Stimulated activated CD8-positive, alpha-beta memory T cell treated with anti-CD3 and anti-CD28 coated beads, Interleukin-12 subunit alpha, Interleukin-12 subunit beta, amount 100 ng/mL, for 1 hour (primary cell): Measurements from ENCODE around the gene CBLN3.
A peak's percentile ranks its signal among the peaks of the same experiment; 100 is the strongest.
"Not testable (repeated sequence)": the region's sequence is repeated elsewhere in the genome, so short reads cannot be mapped to it uniquely, and the experiment has no call there.

Source experiments
- DNase-seq: peaks from one replicate; pipeline ENCODE4 v3.0.0-alpha.2; 2020; ENCODE audit warnings: low read depth

The CBLN3 gene

DNA sequence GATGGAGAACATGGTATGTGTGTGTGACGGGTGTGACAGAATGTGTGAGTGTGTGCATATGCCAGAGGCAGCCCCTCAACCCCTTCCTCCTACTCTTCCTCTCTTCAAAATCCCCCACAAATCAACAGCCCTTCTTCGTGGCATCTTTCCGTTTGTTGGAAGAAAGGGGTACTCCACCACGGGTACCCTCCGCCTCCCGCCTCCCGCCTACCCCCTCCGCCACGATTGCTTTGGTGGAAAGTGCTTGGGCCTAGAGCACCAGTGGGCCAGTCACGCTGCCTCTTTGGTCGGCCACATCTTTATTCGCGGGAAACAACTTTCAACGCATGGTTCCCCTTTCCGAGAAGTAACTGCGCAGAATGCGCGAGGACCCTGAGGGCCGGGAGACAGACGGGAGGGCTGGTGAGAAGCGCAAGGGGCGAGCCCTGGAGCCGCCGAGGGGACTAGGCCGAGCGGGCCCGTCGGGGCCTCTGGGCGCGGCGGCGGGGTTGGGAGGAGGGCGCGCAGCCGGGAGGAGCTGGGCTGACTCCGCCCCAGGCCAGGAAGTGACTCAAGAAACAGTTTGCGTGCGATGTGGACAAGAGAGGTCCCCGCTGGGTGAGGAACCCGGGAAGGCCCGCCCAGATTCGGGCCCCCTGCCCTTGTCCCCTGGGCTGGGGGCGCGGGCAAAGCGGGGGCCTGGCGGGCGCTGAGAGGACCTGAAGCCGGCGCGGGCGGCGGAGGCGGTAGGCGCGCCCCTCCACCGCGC is at the start of gene CBLN3, which contains the start of gene KHNYN:
CBLN3 (minus strand) TSS at position 274 of the 748 bp plus-strand sequence. CDS start 614 bp downstream, outside the sequence.
KHNYN (plus strand) TSS at position 560 of the 748 bp plus-strand sequence. CDS start 777 bp downstream, outside the sequence.
- peak; percentile 75 for DNase-seq

DNA sequence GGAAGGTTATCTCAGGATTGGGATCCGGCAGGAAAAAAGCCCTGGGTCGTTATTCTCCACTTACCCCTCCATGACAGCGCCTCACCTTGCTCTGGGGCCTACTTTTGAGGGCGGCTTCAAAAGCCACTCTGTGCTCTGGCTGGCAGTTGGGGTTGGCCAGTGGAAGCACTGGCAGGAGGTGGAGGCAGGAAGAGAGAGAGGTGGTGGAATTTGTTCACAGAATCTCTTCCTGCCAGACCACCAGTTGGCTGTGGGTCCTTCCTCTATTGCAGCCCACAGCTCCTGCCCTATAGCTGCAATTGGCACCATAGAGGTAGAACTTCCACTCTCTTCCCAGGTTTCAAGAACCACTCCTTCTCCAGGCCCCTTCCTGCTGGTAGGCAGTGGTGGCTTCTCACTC is 45.8 kb upstream of the CBLN3 start:
- DNase-seq: no peak

DNA sequence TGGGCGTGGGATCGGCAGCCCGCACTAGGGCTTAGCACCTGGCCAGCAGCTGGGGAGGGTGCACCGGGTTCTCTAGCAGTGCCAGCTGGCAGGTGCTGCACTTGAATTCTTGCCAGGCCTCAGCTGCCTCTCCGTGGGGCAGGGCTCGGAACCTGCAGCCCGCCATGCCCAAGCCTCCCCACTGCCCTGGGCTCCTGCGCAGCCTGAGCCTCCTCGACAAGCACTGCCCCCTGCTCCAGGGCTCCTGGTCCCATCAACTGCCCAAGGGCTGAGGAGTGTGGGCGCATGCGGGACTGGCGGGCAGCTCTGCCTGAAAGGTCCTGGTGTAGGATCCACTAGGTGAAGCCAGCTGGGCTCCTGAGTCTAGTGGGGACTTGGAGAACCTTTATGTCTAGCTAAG is 43.7 kb upstream of the CBLN3 start:
- no peak for DNase-seq

DNA sequence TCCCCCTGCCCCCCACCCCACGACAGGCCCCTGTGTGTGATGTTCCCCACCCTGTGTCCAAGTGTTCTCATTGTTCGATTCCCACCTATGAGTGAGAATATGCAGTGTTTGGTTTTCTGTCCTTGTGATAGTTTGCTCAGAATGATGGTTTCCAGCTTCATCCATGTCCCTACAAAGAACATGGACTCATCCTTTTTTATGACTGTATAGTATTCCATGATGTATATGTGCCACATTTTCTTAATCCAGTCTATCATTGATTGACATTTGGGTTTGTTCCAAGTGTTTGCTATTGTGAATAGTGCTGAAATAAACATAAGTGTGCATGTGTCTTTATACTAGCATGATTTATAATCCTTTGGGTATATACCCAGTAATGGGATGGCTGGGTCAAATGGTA is 41.0 kb upstream of the CBLN3 start:
- not testable (repeated sequence) for DNase-seq

DNA sequence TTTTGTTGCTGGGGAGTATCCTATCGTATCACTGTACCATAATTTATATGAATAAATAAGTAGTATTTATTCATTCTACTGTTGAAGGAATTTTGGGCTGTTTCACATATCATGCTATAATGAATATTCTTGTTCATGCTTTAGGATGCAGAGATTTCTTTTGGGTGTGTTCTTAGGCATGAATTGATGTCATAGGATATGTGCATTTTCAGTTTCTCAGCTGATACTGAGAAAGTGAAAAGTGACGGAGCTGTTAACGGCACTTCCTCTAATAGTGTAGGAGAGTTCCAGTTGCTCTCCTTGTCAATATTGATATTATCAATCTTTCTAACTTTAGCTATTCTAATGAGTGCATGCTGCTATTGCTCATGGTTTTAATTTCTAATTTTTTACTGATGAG is 36.3 kb upstream of the CBLN3 start:
- DNase-seq: no peak

DNA sequence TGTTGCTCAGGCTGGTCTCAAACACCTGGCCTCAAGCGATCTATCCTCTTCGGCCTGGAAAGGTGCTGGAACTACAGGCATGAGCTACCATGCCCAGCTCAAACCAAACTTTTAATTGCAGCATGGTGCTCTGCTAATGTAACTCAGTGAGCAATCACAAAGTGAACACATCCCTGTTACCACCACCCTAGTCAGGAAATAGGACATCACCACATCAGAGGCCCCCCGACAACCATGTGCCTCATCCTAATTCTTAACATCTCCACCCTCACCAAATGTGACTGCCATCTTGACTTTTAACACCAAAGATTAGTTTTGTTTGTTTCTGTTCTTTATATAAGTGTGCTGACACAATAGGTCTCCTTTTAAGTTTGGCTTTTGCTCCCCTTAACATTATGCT is 35.9 kb upstream of the CBLN3 start:
- DNase-seq: no peak

DNA sequence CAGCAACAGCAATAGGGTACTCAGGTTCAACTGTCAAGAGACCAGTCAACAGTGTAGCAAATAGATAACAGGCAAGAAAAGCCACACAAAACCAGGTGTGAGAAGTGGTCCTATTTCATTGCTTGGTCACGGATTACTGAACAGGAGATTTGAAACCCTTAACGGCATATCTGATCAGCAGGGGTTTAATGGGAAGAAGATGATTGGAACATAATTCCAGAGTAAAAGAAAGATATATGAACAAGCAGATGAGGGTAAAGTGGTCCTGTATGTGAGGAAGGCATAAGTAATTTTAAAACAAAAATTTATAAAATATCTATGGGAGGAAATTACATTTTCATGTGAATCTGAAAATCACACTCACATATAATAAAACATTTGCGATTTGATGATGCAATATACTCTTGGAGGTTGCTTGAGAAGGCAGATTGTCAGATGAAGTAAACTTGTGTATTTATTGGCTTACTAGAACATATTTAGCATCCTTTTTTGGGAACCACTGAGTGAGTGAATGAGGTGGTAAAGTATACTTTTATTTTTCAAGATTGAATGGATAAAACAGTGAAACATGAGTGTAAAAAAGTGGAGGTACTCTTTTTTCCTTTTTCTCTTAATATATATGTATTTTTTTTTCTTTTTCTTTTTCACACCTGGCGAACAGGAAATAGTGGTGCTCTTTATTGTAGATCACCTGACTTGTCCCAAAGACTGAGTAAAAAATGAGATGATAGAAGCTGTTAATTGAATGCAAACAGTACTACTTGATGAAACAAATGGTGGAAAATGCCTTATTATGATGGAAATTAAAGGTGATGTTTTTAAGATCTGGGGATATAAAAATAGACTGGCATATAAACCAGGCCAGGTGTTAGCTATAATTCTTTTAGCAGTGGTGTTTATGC is 34.7 kb upstream of the CBLN3 start:
- no peak for DNase-seq

DNA sequence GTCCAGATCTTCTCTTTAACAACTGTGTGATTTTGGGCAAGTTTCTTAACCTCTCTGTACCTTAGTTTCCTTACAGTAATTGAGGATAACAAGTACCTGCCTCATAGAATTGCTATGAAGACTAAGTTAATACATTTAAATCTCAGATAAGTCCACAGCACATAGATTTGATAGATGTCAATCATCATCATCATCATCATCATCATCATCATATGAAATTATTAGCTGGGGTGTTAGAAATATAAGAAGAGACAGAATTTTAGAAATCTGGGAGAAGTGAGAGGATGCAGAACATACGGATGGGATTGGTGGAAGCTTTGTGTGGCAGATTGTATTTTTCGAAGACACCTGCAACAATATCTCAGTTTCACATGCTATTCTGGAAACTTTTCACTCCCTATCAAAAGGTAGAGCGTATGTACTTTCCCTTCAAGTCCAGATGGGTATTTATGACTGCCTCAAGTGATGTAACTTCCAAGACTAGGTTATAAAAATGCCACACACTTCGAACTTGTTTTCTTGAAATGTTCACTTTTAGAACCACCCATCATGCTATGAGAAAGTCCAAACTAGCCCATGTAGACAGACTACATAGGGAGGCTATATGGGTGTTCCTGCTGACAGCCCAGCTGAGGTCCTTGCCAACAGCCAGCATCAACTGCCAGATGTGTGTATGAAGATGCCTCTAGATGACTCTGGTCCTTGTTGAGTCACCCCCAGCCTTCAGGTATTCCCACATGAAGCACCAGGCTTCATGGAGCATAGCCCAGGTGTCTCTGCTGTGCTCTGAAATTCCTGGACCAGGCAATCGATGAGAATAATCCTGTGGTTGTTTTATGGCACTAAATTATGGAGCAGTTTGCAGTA is 33.8 kb upstream of the CBLN3 start:
- no peak for DNase-seq

DNA sequence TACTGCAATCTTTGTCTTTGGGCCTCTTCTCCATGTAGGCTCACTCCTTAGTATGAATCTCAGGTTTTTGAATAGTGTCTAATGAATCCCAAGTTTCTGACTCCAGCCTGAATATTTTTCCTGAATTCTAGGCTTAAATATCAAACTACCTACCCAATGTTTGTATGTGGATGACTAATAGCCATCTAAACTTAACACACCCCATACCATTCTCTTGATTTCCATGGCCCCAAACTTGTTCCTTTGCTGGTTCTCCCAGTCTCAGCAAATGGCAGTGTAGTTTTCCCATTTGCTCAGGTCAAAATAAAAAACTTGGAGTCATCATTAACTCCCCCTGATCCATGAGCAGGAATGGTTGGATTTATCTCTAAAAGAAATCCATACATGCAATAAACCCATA is 31.9 kb upstream of the CBLN3 start:
- DNase-seq: no peak

DNA sequence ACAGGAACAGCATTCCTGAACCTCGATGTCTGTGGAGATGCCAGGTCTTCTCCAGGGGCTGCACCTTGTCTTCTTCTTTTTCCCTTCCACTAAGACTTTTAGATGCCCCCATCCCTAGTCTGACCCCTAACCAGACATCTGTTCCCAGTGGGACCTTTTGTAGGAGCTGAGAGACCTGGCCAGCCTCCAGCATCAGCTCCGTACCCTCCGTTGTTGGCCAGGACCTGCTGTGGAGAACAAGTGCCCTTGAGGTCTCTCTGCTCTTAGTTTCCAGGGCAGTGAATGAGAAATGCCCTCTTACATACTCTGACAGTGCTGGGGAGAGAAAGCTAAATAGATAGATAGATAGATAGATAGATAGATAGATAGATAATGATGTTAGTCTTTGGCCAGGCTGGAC is 29.9 kb upstream of the CBLN3 start:
- no peak for DNase-seq

DNA sequence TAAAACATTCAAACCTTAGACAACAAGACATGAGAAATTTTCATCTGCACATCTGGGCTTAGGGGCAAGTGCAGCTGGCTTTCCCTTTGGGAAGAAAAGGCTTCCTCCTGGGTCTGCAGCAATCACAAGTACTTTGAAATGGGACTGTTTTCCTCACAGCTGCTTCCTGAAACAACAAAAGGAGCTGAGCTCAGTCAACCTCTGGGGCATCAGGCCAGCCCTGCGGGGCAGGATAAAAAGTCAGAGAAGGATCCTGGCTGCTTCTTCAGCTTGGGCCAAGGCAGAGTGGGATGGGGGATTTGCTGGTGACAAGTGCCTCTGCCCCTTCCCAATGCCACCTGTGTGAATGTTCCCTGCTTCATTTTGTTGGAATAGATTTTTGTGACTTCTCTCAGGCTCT is 29.3 kb upstream of the CBLN3 start:
- DNase-seq: no peak

DNA sequence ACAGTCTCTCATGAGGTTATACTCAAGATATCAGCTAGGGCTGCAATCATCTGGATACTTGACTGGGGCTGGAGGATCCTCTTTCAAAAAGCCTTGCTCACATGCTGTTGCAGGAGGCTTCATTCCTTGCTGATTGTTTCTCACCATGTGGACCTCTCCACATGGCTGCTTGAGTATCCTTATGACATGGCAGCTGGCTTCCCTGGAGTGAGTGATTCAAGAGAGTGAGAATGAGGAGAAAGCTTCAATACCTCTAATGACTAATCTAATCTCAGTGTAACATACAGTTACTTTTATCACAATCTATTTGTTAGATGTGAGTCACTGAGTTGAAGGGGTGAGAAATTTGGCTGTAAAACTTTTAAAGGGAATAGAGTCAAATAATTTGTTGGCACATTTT is 27.5 kb upstream of the CBLN3 start:
- no peak for DNase-seq

DNA sequence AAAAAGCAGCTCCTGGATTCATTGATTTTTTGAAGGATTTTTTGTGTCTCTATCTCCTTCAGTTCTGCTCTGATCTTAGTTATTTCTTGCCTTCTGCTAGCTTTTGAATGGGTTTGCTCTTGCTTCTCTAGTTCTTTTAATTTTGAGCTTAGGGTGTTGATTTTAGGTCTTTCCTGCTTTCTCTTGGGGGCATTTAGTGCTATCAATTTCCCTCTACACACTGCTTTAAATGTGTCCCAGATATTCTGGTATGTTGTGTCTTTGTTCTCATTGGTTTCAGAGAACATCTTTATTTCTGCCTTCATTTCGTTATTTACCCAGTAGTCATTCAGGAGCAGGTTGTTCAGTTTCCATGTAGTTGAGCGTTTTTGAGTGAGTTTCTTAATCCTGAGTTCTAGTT is 21.4 kb upstream of the CBLN3 start:
- not testable (repeated sequence) for DNase-seq

DNA sequence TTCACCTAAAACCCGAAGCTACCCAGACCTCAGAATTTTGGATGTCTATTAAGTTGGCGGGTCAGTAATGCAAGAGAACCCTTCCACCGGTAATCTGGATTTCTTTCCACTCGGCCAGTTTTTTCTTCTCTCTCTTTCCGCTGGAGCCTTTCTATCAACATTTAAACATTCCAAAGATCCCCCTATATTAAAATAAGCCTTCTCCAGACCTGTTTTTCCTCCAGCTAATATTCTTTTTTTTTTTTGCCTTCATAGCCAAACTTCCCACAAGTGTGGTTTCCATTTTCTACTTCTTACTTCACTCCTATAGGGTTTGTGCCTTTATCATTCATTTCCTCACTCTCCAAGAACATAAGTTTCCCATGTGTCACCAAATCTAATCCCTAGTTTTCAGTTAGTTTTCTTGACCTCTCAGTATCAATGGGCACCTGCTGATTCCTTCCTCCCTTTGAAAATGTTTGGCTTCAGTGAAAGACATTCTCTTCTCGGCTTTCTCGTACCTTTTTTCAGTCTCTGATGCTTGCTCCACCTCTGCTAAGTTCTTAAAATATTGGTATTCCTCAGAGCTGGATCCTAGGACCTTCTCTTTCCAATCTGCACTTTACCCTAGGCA is 13.7 kb upstream of the CBLN3 start:
- no peak for DNase-seq

DNA sequence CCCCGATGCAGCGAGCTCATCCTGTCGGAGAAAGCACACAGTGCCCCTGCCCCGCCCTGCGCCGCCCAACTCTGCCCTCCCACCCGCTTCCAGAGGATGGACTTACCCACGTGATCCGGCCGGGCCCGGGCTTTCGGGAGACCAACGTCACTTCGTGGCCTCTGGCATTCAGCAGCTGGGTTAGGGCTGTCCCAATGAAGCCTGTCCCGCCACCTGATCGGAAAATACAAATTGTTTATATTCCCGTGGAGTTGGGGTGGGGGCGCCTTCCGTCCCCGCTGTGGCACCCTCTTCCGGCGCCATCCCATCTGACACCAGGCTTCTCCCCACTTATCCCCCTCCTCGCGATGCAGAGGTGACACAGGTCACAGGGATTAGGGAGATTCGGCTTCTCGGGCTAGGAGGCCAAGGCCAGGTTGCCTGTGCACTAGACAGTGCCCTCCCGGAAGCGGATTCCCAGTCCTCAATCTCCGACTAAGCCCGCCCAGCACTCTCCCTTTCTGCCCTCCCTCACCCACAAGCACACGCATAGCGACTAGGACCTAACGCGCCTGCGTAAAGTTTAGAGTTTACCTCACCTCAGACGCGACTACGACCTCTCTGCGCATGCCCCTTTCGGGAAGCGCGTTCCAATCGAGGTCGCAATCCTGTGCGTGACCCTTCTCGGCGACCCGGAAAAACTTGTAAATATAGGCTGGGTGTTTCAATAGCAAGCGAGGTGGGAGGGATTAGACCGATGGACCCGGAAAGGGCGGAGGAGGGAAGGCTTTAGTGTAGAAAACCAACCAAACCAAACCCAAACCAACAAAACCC is 13.0 kb upstream of the CBLN3 start, which contains the start of gene SDR39U1:
SDR39U1 (minus strand) TSS at position 537 of the 813 bp plus-strand sequence; CDS start at position 530, 7 bp downstream.
- DNase-seq: peak; percentile 94

DNA sequence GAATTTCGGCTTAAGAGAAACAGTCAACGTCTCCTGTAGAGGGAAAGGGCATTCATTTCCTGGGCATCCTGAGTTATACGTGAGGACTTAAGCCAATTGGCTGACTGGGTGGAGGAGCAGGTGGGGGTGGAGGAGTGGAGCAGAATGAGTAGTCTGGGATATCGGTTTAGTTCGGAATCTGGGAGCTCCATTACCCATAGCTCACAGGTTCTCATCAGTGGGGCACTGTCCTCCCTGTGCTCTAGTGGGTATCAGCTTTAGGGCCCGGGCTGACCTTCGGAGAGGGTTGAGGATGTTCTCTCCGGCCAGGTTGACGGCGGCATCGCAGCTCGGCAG is 12.4 kb upstream of the CBLN3 start:
- DNase-seq: no peak

DNA sequence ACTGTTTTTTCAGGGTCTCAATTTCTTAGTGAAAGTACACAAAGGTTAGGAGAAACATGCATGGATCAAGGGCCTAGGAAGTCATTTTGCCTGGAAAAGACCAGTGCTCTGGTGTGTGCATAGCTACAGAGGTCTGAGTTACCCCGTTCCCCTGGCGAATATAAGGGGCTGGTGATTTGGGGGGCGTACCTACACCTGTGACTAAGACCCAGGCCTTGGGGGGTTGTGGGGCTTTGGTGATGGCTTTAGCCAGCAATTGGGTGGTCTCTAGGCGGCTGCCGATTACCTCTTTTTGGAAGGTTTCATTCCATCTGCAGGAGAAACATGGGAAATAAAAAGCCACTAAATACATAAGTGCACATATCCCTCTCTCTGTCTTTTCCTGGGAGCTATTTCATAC is 12.0 kb upstream of the CBLN3 start:
- no peak for DNase-seq

DNA sequence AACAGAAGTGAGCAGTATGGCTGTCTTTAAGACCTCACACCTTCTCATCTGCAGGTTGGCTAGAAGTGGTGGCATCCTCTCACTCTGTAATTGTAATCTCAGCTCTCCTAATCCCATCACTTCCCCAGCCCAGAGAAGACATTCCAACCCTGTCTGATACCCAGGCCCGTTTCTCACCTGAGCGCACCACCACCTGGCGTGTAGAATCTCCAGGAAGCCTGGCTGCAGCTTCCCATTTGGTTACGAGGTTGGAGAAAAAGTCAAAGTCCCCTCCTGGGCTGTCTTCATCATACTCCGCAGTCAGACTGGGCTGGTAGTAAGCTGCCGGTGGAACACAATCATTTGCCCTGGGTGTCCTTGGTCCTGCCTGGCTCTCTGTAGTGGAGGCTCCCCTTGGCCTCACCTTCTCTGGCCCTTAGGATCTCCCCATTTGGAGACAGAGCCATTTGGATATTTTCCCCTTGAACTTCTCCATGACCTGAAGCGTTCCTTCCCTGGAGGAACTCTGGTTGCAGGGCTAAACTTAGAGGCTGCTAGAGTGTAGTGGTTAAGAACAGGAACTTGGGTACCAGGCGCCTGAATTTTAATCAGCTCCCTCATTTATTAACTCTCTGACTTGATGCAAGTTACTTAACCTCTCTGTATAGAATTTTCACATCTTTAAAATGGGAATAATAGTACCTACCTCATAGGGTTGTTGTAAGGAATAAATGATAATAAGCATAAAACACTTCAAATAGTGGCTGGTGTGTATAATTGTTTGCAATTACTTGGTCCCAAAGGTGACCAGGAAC is 11.3 kb upstream of the CBLN3 start:
- no peak for DNase-seq

DNA sequence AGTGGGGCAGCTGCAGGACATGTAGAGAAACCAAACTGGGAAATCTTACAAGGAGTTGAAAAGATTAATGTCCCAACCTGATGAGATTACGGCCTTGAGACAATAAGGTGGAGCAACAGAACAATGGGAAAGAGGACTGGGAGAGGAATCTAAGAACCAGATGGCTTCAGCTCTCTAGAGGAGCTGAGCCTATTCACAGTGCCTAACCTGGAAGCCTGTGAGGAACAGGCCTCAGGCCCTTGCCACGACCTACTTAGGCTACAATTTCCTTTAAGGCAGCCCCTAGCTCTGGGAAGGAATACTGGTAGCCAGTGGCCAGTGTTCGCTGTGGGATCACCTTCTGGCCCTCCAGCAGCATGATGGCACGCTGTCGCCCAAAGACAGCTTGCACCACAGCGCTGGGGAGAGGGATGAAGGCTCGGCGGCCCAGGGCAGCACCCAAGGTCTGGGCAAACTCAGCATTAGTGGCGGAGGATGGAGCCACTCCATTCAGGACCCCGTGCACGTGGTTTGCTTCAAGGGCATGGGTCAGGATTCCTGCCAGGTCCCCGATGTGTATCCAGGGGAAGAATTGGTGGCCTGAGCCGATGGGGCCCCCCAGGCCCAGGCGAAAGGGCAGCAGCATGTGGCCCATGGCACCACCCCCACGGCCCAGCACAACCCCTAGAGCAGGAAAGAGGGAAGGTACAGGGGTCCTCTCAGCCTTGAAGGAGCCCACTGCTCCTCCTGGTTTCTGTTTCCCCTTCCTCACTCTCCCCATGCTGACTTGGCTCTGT is 10.6 kb upstream of the CBLN3 start:
- no peak for DNase-seq
